Thoracic aorta (tissue), 2 donors: ENCODE data around the gene ADCY4. TPM values are rescaled to one million over a fixed set of nuclear protein-coding genes. Genes with fewer than 3 reads are reported as not detected.

Experiments
- ATAC-seq: fragments of 150-250 bp; one replicate; pipeline ENCODE4 v1.8.0; 2017; ENCODE audit warnings: low read depth; ENCODE audit not compliant: insufficient number of reproducible peaks, low FRiP score
- DNase-seq: peaks from one replicate; pipeline ENCODE4 v3.0.0-alpha.2; 2020; ENCODE audit warnings: low spot score
- H3K27ac ChIP-seq, 2 donors: fragments of 200-600 bp; sonication (generic); 1 replicate in 1 of 2; 2 replicates in 1 of 2; pipeline ENCODE4 v1.5.1; 2016; ENCODE audit warnings: mild to moderate bottlenecking in 2 of 2, moderate library complexity in 2 of 2
- H3K27me3 ChIP-seq: fragments of 200-600 bp; sonication (generic); replicated peaks from 2 replicates; pipeline ENCODE4 v1.6.0; 2016; ENCODE audit warnings: mild to moderate bottlenecking; ENCODE audit not compliant: insufficient read depth
- H3K36me3 ChIP-seq: fragments of 200-600 bp; sonication (generic); one replicate; pipeline ENCODE4 v1.5.1; 2016
- H3K4me1 ChIP-seq, 2 donors: fragments of 200-600 bp; sonication (generic); 1 replicate in 1 of 2; 2 replicates in 1 of 2; pipeline versions ENCODE4 v1.5.1 to v1.6.0; 2016; ENCODE audit warnings: low read depth in 2 of 2, mild to moderate bottlenecking in 1 of 2; ENCODE audit not compliant: control insufficient read depth in 1 of 2
- H3K4me3 ChIP-seq: fragments of 200-600 bp; sonication (generic); 2 replicates; pipeline ENCODE4 v1.5.1; 2016; ENCODE audit warnings: mild to moderate bottlenecking
- H3K9me3 ChIP-seq: fragments of 200-600 bp; sonication (generic); 2 replicates; pipeline ENCODE4 v1.5.1; 2016
- total RNA-seq, 2 donors: library from RNA; depleted of rRNA; stranded (reverse); fragments of >200 nt; gene quantifications; one replicate each; pipeline versions ENCODE4 v1.1.0 to v1.2.3, GENCODE V29; 2016
- TF ChIP-seq, protein P1 (sequence below): fragments of 200-600 bp; sonication (generic); IDR thresholded peaks from one replicate; pipeline ENCODE4 v1.5.1; 2019; ENCODE audit warnings: antibody characterized with exemption

ADCY4 gene
- total RNA-seq, result 10 to 100 TPM; 25.5 to 28.7 TPM

DNA sequence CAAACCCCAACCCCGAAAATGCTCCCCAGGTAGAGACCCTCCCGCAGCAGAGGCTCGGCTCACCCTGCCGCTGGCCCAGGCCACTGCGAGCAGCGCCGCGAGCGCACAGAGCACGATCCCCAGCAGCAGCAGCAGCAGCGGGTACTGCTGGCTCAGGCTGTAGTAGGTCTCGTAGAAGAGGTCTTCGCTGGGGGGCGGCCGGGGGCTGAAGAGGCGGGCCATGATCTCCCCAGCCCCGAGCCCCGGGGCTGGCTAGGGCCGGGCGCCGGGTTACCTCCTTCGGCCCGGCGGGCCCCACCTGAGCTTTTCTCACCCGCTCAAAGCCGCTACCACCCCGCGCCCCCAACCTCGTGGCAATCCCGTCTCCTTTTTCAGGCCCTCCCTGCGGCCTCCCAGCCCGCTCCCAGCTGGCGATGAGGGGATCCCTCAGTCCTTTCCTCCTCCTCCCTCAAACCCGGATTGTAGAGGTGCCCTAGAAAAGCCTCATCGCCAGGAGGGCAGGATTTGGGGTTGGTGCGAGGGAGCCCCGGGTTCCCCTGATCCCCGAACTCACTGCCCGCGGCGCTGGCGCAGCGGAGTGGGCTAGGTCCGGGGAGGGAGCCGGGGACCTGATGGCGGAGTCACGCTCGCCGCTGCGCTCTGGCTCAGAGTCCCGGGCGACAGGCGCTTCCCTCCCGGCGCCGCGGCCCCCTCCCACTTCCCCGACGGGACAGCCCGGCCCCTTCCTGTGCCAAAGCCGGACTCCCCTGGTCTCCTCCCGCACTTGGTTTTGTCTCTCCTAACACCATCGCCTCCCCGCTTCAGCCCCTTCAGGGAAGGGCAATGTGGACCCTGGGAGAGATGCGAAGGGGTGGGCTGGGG lies at the start of gene ADCY4:
ADCY4 (minus strand) TSS at position 641 of the 861 bp plus-strand sequence; CDS start at position 222, 419 bp downstream.
- no peak for DNase-seq
- Histone ChIP-seq H3K4me3 (peak within 1 kb of the TSS; percentile 64), H3K4me1 (peaks cover 22 to 36% of the 10 kb centered on the region in 2 donors), H3K9me3 (no peaks in the 10 kb centered on the region), H3K27me3 (peaks cover 3% of the 10 kb centered on the region), H3K36me3 (no peaks in the 10 kb centered on the region), H3K27ac (no peak within 1 kb of the TSS)
- no peak for ATAC-seq
- TF ChIP-seq, protein P1, sequence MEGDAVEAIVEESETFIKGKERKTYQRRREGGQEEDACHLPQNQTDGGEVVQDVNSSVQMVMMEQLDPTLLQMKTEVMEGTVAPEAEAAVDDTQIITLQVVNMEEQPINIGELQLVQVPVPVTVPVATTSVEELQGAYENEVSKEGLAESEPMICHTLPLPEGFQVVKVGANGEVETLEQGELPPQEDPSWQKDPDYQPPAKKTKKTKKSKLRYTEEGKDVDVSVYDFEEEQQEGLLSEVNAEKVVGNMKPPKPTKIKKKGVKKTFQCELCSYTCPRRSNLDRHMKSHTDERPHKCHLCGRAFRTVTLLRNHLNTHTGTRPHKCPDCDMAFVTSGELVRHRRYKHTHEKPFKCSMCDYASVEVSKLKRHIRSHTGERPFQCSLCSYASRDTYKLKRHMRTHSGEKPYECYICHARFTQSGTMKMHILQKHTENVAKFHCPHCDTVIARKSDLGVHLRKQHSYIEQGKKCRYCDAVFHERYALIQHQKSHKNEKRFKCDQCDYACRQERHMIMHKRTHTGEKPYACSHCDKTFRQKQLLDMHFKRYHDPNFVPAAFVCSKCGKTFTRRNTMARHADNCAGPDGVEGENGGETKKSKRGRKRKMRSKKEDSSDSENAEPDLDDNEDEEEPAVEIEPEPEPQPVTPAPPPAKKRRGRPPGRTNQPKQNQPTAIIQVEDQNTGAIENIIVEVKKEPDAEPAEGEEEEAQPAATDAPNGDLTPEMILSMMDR, result no peak

DNA sequence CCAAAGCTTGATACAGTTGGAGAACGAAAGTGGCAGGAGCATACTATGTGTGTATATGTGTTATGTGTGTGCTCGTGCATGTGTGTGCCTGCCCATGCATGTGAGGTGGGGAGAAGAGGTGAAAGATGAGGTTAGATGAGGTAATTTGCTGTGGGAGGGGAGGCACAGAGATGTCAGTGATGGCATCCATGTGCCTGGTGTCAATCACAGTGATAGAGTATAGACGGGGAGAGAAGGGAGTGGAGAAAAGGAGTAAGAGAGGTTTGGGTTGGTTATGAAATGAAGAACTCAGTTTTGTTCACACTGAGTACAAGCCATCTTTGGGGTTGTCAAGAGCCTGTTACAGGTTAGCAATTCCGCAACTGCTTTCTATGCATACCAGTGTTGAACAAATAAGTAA lies 49.3 kb upstream of the ADCY4 start:
- Histone ChIP-seq H3K27me3 (no peaks in the 10 kb centered on the region), H3K9me3 (no peaks in the 10 kb centered on the region), H3K36me3 (no peaks in the 10 kb centered on the region), H3K4me1 (no peaks in the 10 kb centered on the region), H3K27ac (no peak overlapping the region), H3K4me3 (no peak overlapping the region)
- TF ChIP-seq, protein P1, result no peak
- ATAC-seq, result no peak
- DNase-seq, result no peak

DNA sequence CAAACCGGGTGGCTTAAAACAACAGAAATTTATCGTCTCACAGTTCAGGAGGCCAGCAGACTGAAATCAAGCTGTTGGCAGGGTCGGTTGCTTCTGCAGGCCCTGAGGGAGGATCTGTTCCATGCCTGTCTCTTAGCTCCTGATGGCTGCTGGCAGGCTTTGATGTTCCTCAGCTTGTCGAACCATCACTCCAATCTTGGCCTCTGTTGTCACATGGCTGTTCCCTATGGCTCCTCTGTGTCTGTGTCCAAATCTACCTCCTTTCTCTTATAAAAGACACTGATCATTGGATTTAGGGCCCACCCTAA lies 47.1 kb upstream of the ADCY4 start:
- H3K4me1 ChIP-seq, result no peaks in the 10 kb centered on the region
- ATAC-seq, result no peak
- H3K27me3 ChIP-seq, result no peaks in the 10 kb centered on the region
- H3K9me3 ChIP-seq, result no peaks in the 10 kb centered on the region
- H3K4me3 ChIP-seq, result no peak overlapping the region
- H3K27ac ChIP-seq, result no peak overlapping the region
- no peaks in the 10 kb centered on the region for H3K36me3 ChIP-seq
- DNase-seq, result no peak
- TF ChIP-seq, protein P1, result no peak

DNA sequence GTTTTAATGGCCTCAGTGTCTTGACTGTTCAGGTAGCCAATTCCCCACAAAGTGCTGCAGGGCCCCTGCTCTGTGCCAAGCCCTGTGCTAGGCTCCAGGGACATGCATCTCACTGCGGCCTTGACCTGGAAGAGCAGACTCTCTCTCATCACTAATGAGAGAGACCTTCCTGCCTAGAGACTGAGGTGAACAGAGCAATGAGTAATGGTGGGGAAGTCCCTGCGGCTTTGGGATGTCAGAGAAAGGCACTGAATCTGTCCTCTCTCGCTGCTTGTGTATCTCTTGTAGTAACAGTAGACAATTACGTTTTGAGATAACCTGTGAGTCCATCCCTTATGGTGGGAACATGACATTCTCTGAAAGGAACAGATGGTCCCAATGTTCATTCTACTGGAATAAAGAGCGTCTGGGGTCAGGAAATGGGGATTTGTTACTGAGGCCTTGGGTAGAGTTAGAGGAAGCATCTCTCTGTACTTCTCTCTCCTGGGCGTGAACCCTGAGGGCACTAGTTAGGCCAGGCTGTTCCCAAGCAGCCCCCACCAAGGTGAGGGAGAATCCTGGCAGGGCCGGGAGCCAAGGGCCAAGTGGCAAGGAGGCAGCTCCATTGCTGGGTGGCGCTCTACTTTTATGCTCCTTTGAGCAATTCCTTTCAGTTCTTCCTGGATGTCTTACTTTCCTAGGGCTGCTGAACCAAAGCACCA lies 46.6 kb upstream of the ADCY4 start:
- no peaks in the 10 kb centered on the region for H3K27me3 ChIP-seq
- H3K27ac ChIP-seq, result no peak overlapping the region
- no peaks in the 10 kb centered on the region for H3K9me3 ChIP-seq
- no peak for ATAC-seq
- no peaks in the 10 kb centered on the region for H3K4me1 ChIP-seq
- H3K36me3 ChIP-seq, result peaks cover 4% of the 10 kb centered on the region
- TF ChIP-seq, protein P1, result no peak
- no peak overlapping the region for H3K4me3 ChIP-seq
- no peak for DNase-seq

DNA sequence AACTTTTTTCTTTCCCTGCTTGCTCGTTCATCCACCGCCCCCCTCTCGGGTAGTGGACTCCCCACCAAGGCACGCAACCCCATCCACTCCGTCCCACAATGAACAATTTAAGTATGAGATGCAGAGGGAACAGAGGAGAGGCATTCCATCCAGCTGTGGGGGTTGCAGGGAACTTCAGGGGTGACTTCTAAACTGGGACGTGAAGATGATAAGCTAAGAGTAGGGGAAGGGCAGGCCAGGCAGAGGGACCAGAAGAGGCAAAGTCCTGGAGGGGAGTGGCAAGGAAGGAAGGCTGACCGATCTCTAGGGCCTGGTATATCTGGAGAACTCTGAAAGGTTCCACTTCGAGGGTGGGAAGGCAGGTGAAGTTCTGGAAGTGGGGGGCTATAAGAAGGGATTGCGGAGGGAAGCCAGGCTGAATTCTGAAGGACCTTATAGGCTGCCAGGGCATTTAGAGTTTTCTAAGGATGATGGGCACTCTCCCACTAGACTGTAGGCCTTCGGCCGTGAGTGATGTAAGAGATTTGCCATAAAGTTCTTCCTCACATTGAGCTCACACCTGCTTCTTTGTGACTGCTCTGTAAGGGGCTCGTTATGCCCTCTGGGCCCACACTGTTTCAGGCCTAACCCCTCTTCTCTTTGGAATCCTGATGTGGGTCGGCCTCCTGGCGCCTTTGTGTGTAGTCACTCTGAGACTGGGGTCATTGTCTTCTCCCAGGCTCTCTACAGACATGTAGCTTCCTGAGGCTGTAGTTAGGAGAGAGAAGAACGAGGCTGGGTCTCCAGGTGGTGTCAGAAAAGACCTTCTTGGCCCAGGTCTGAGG lies 45.2 kb upstream of the ADCY4 start:
- DNase-seq, result no peak
- Histone ChIP-seq H3K27ac (no peak overlapping the region), H3K4me1 (no peaks in the 10 kb centered on the region), H3K9me3 (no peaks in the 10 kb centered on the region), H3K36me3 (peaks cover 13% of the 10 kb centered on the region), H3K27me3 (no peaks in the 10 kb centered on the region), H3K4me3 (no peak overlapping the region)
- ATAC-seq, result no peak
- TF ChIP-seq, protein P1, result no peak
